HepG2 (cell line): ENCODE results near the gene GCLM. TPM values are rescaled to one million over a fixed set of nuclear protein-coding genes. Genes with fewer than 3 reads are reported as not detected.

Source experiments
- ATF6 ChIP-seq: sonication (generic); formaldehyde crosslinking; conservative IDR thresholded peaks from 2 replicates; pipeline ENCODE4 v1.4.0; 2020; ENCODE audit warnings: missing genetic modification reagents
- DNMT1 ChIP-seq: sonication (generic); formaldehyde crosslinking; IDR thresholded peaks from 2 replicates; pipeline ENCODE4 v1.5.1; 2020; ENCODE audit warnings: mild to moderate bottlenecking, missing genetic modification reagents
- JUN ChIP-seq: sonication (generic); formaldehyde crosslinking; IDR thresholded peaks from 2 replicates; pipeline ENCODE4 v1.4.0; 2020; ENCODE audit warnings: mild to moderate bottlenecking, missing genetic modification reagents
- MXD3 ChIP-seq: IDR thresholded peaks from 2 replicates; pipeline ENCODE4 v1.6.1; 2016; ENCODE audit warnings: mild to moderate bottlenecking, missing biosample characterization, missing genetic modification reagents
- NFYC ChIP-seq: IDR thresholded peaks from 2 replicates; pipeline ENCODE4 v1.6.1; 2016; ENCODE audit warnings: missing genetic modification reagents, missing compliant biosample characterization
- PHF8 ChIP-seq: sonication (generic); formaldehyde crosslinking; IDR thresholded peaks from 2 replicates; pipeline ENCODE4 v1.5.0; 2020; ENCODE audit warnings: missing genetic modification reagents
- PITX1 ChIP-seq: sonication (generic); formaldehyde crosslinking; IDR thresholded peaks from 2 replicates; pipeline ENCODE4 v1.5.1; 2020; ENCODE audit warnings: mild to moderate bottlenecking, missing genetic modification reagents
- ZFP37 ChIP-seq: sonication (generic); formaldehyde crosslinking; IDR thresholded peaks from 2 replicates; pipeline ENCODE4 v1.4.0; 2020; ENCODE audit warnings: missing genetic modification reagents, borderline replicate concordance
- ZHX2 ChIP-seq, 2 experiments: sonication (generic) in 1 of 2; formaldehyde crosslinking in 1 of 2; IDR thresholded peaks; 2 replicates each; pipeline versions ENCODE4 v1.6.1 to v1.9.0; 2014 to 2022; ENCODE audit warnings: antibody characterized with exemption in 1 of 2, borderline replicate concordance in 1 of 2, inconsistent platforms in 1 of 2, low read depth in 1 of 2, missing genetic modification reagents in 1 of 2
- ZNF331 ChIP-seq: sonication (generic); formaldehyde crosslinking; IDR thresholded peaks from 2 replicates; pipeline ENCODE4 v1.4.0; 2020; ENCODE audit warnings: missing genetic modification reagents
- ZNF589 ChIP-seq: sonication (generic); formaldehyde crosslinking; conservative IDR thresholded peaks from 2 replicates; pipeline ENCODE4 v1.8.0; 2022; ENCODE audit warnings: mild to moderate bottlenecking, moderate library complexity, missing genetic modification reagents
- ZSCAN22 ChIP-seq: sonication (generic); formaldehyde crosslinking; IDR thresholded peaks from 2 replicates; pipeline ENCODE4 v1.4.0; 2020; ENCODE audit warnings: mild to moderate bottlenecking, missing genetic modification reagents
- polyA plus RNA-seq, 8 experiments: library from polyadenylated mRNA; depleted of rRNA in 3 of 8; stranded (reverse) in 7 of 8; unstranded in 1 of 8; fragments of >200 nt; fragmentation: Illumina TruSeq in 4 of 8; extraction: Trizol in 4 of 8; gene quantifications; 2 replicates each; pipeline versions ENCODE4 v1.2.1 to v1.2.3, GENCODE V29; 2011 to 2016; ENCODE audit warnings: low read depth in 4 of 8, missing spikeins in 1 of 8, mixed read lengths in 1 of 8; ENCODE audit not compliant: insufficient read depth in 1 of 8
- total RNA-seq, 5 experiments: library from RNA; depleted of rRNA; stranded (reverse); fragments of >200 nt; fragmentation: Illumina TruSeq; extraction: Trizol; gene quantifications; 2 replicates each; pipeline ENCODE4 v1.2.3, GENCODE V29; 2016; ENCODE audit warnings: low read depth in 1 of 5
- TF ChIP-seq, protein P1 (sequence below): sonication (generic); formaldehyde crosslinking; IDR thresholded peaks from 2 replicates; pipeline ENCODE4 v1.4.0; 2020; ENCODE audit warnings: missing genetic modification reagents
- TF ChIP-seq, protein P2 (sequence below): sonication (generic); formaldehyde crosslinking; IDR thresholded peaks from 2 replicates; pipeline ENCODE4 v1.4.0; 2020; ENCODE audit warnings: missing genetic modification reagents, borderline replicate concordance

GCLM gene
- total and polyA plus RNA-seq, 2 of the 13 experiments (the other 11 are each of a cell fraction or from before 2014, with no cell fraction given) = 8.7 to 29.9 TPM

DNA sequence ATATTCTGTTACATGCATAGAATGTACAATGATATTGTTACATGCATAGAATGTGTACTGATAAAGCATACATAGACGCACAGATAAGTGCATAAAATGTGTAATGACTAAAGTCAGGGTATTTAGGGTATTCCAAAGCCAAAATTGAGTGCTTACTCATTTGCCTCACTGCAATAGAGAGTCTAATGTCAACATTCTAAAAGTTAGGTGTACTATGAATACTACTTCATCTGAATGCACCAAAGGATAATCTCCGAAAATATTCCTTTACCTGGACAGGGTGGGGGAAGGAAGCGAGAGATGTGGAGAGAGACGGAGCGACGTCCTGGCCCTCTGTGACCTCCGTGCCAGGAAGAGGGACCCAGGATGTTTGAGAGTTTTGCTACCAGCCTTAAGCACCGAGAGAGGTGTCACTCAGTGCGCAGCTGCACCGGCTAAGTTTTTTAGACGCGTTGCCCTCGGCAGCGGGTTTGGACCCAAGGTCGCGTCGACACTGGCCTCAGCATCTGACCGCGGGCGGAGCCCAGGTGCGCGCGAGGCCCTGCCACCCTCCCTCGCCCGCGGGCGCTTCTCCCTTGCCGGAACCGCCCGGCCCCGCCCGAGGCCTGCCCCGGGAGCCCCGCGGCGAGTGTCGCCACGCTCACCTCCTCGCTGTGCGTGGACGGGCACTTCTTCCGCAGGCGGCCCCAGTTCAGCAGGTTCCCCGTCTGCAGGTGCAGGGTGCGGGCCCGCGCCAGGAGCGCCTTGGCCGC is 660 bp downstream of the GCLM start (continued):
- TF ChIP-seq ZHX2 (IDR thresholded peaks at IDR 0.05; ENCODE audit: low read depth) (no peak), ZHX2 (CRISPR knock-in tag; IDR thresholded peaks at IDR 0.05; ENCODE audit: borderline replicate concordance) (no peak), JUN (CRISPR knock-in tag) (no peak), PHF8 (peak; percentile 60), ATF6 (CRISPR knock-in tag) (no peak), PITX1 (no peak), DNMT1 (no peak), NFYC (CRISPR knock-in tag) (no peak), ZNF589 (no peak), ZNF331 (no peak), ZFP37 (CRISPR knock-in tag) (no peak), ZSCAN22 (CRISPR knock-in tag) (no peak), MXD3 (CRISPR knock-in tag) (peak; percentile 16; the same call in 1 of the 2 replicates)
- TF ChIP-seq, protein P1, sequence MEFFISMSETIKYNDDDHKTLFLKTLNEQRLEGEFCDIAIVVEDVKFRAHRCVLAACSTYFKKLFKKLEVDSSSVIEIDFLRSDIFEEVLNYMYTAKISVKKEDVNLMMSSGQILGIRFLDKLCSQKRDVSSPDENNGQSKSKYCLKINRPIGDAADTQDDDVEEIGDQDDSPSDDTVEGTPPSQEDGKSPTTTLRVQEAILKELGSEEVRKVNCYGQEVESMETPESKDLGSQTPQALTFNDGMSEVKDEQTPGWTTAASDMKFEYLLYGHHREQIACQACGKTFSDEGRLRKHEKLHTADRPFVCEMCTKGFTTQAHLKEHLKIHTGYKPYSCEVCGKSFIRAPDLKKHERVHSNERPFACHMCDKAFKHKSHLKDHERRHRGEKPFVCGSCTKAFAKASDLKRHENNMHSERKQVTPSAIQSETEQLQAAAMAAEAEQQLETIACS = no peak
- TF ChIP-seq, protein P2, sequence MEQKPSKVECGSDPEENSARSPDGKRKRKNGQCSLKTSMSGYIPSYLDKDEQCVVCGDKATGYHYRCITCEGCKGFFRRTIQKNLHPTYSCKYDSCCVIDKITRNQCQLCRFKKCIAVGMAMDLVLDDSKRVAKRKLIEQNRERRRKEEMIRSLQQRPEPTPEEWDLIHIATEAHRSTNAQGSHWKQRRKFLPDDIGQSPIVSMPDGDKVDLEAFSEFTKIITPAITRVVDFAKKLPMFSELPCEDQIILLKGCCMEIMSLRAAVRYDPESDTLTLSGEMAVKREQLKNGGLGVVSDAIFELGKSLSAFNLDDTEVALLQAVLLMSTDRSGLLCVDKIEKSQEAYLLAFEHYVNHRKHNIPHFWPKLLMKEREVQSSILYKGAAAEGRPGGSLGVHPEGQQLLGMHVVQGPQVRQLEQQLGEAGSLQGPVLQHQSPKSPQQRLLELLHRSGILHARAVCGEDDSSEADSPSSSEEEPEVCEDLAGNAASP (CRISPR knock-in tag) = no peak
